OCI-LY3 (cell line): Measurements from ENCODE around the gene AACS.

ENCODE experiments used
- H2AFZ ChIP-seq: fragments of 200-600, 300-600 bp; shearing (Covaris generic); 2 replicates; pipeline ENCODE4 v1.6.0; 2014; ENCODE audit warnings: antibody characterized with exemption, low read depth, low read length
- H3K27ac ChIP-seq: fragments of 200-600, 300-600 bp; sonication (generic); 2 replicates; pipeline ENCODE4 v1.5.1; 2014; ENCODE audit warnings: mild to moderate bottlenecking, low read length, moderate library complexity, mixed read lengths
- H3K27me3 ChIP-seq: fragments of 200-600, 300-600 bp; sonication (generic); 2 replicates; pipeline ENCODE4 v1.6.1; 2014; ENCODE audit warnings: low read depth, low read length, mixed read lengths
- H3K36me3 ChIP-seq: fragments of 200-600, 300-600 bp; sonication (generic); replicated peaks from 2 replicates; pipeline ENCODE3; 2014; ENCODE audit warnings: low read depth, low read length, mixed read lengths
- H3K4me1 ChIP-seq: fragments of 300-600, 200-600 bp; sonication (generic); 2 replicates; pipeline ENCODE4 v1.6.1; 2014; ENCODE audit warnings: low read length, mixed read lengths
- H3K4me2 ChIP-seq: fragments of 200-600, 300-600 bp; sonication (generic); 2 replicates; pipeline ENCODE4 v1.6.1; 2014; ENCODE audit warnings: low read length, mixed read lengths
- H3K4me3 ChIP-seq: fragments of 300-600, 200-600 bp; sonication (generic); 2 replicates; pipeline ENCODE4 v1.5.1; 2014; ENCODE audit warnings: antibody characterized with exemption, mild to moderate bottlenecking, low read length, moderate library complexity
- H3K79me2 ChIP-seq: fragments of 300-600, 200-600 bp; shearing (Covaris generic); 2 replicates; pipeline ENCODE4 v1.6.1; 2014; ENCODE audit warnings: mild to moderate bottlenecking, low read length, mixed read lengths
- H3K9ac ChIP-seq: fragments of 300-600, 200-600 bp; shearing (Covaris generic); 2 replicates; pipeline ENCODE4 v1.6.0; 2014; ENCODE audit warnings: mild to moderate bottlenecking, low read length, moderate library complexity
- H3K9me3 ChIP-seq: fragments of 200-600, 300-600 bp; shearing (Covaris generic); 2 replicates; pipeline ENCODE4 v1.6.1; 2014; ENCODE audit warnings: low read length, mixed read lengths; ENCODE audit not compliant: insufficient read depth
- H4K20me1 ChIP-seq: fragments of 200-600, 300-600 bp; sonication (generic); 2 replicates; pipeline ENCODE4 v1.6.1; 2016; ENCODE audit warnings: low read length, mixed read lengths; ENCODE audit not compliant: insufficient read depth
- EZH2phosphoT487 ChIP-seq: fragments of 200-600 bp; shearing (Covaris generic); IDR thresholded peaks from 2 replicates; pipeline ENCODE4 v1.6.1; 2018; ENCODE audit warnings: antibody characterized with exemption, mixed run types, low read depth
- TF ChIP-seq, protein P1 (sequence below): fragments of 200-600, 300-600 bp; sonication (generic); IDR thresholded peaks from 2 replicates; pipeline ENCODE4 v1.5.1; 2014; ENCODE audit warnings: antibody characterized with exemption, low read length, low read depth

The AACS gene

GRCh38 chr12:125169451-125169850 lies 104.2 kb downstream of the AACS start:
- Histone ChIP-seq H3K36me3 (no peaks in the 10 kb centered on the region), H3K4me1 (no peaks in the 10 kb centered on the region), H3K79me2 (no peaks in the 10 kb centered on the region), H3K27ac (no peak overlapping the region), H3K4me2 (no peak overlapping the region), H4K20me1 (no peaks in the 10 kb centered on the region), H3K4me3 (no peak overlapping the region), H3K9ac (no peak overlapping the region), H3K27me3 (0 out of 2 replicates have a peak, but pooled peaks cover 1% of the 10 kb centered on the region), H2AFZ (no peak overlapping the region), H3K9me3 (no peaks in the 10 kb centered on the region)
- TF ChIP-seq, protein P1, sequence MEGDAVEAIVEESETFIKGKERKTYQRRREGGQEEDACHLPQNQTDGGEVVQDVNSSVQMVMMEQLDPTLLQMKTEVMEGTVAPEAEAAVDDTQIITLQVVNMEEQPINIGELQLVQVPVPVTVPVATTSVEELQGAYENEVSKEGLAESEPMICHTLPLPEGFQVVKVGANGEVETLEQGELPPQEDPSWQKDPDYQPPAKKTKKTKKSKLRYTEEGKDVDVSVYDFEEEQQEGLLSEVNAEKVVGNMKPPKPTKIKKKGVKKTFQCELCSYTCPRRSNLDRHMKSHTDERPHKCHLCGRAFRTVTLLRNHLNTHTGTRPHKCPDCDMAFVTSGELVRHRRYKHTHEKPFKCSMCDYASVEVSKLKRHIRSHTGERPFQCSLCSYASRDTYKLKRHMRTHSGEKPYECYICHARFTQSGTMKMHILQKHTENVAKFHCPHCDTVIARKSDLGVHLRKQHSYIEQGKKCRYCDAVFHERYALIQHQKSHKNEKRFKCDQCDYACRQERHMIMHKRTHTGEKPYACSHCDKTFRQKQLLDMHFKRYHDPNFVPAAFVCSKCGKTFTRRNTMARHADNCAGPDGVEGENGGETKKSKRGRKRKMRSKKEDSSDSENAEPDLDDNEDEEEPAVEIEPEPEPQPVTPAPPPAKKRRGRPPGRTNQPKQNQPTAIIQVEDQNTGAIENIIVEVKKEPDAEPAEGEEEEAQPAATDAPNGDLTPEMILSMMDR, result no peak
- no peak for TF ChIP-seq EZH2phosphoT487

DNA sequence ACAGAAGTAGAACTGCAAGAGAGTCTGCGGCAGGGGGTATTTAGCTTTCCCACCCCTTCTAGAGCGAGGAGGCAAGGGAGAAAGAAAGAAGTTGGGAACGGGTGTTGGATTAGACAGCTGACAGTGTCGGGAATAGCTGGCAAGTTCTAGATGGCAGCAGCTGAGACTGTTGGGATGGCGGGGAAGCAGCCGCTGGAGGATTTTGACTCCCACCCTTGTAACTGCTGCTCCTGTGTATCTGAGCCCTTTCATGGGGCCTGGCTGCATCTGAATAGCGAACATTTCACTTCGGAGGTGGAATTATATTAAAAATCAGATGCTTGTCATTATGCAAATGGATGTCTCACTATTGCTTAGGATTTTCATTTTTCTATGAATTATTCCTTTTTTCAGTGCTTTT lies 104.6 kb downstream of the AACS start:
- H2AFZ ChIP-seq, result no peak overlapping the region
- H4K20me1 ChIP-seq, result no peaks in the 10 kb centered on the region
- no peak overlapping the region for H3K9ac ChIP-seq
- H3K79me2 ChIP-seq, result no peaks in the 10 kb centered on the region
- H3K27me3 ChIP-seq, result 0 out of 2 replicates have a peak, but pooled peaks cover 5% of the 10 kb centered on the region
- H3K4me3 ChIP-seq, result no peak overlapping the region
- TF ChIP-seq, protein P1, result no peak
- no peak for TF ChIP-seq EZH2phosphoT487
- no peaks in the 10 kb centered on the region for H3K36me3 ChIP-seq
- no peak overlapping the region for H3K4me2 ChIP-seq
- no peaks in the 10 kb centered on the region for H3K4me1 ChIP-seq
- H3K9me3 ChIP-seq, result no peaks in the 10 kb centered on the region
- no peak overlapping the region for H3K27ac ChIP-seq

DNA sequence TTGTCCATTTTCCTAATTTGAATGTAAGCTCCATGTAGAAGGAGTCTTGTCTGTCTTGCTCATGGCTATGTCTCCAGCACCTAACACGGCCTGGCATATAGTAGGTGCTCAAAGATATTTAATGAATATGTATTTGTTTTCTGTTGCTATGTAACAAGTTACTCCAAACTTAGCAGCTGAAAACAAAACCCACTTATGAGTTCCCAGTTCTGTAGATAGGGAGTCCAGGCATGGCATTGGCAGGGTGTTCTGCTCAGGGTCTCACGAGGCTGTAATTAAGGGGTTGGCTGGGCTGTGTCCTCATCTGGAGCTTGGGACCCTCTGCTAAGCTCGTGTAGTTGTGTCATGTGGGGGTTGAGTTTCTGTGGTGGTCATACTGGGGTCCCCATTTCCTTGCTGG lies 106.0 kb downstream of the AACS start:
- TF ChIP-seq, protein P1, result no peak
- TF ChIP-seq EZH2phosphoT487, result no peak
- no peak overlapping the region for H3K4me3 ChIP-seq
- no peak overlapping the region for H2AFZ ChIP-seq

GRCh38 chr12:125172231-125172850 lies 107.1 kb downstream of the AACS start:
- no peaks in the 10 kb centered on the region for H3K9me3 ChIP-seq
- H3K36me3 ChIP-seq, result no peaks in the 10 kb centered on the region
- no peak overlapping the region for H2AFZ ChIP-seq
- no peaks in the 10 kb centered on the region for H3K4me1 ChIP-seq
- H3K27ac ChIP-seq, result no peak overlapping the region
- H3K79me2 ChIP-seq, result no peaks in the 10 kb centered on the region
- peaks cover 11% of the 10 kb centered on the region; the same call in 1 of the 2 replicates for H3K27me3 ChIP-seq
- no peaks in the 10 kb centered on the region for H4K20me1 ChIP-seq
- no peak overlapping the region for H3K4me2 ChIP-seq
- H3K4me3 ChIP-seq, result no peak overlapping the region
- TF ChIP-seq EZH2phosphoT487, result no peak
- TF ChIP-seq, protein P1, result no peak
- H3K9ac ChIP-seq, result no peak overlapping the region

More for the DNA sequence above, 106.0 kb downstream of the AACS start:
- Histone ChIP-seq H3K4me1 (no peaks in the 10 kb centered on the region), H3K36me3 (no peaks in the 10 kb centered on the region), H3K27me3 (peaks cover 11% of the 10 kb centered on the region; the same call in 1 of the 2 replicates), H3K79me2 (no peaks in the 10 kb centered on the region), H4K20me1 (no peaks in the 10 kb centered on the region), H3K27ac (no peak overlapping the region), H3K4me2 (no peak overlapping the region), H3K9ac (no peak overlapping the region), H3K9me3 (no peaks in the 10 kb centered on the region)
